A673 (cell line): Measurements from ENCODE around the gene MICAL1. TPM values are rescaled to one million over a fixed set of nuclear protein-coding genes. Genes with fewer than 3 reads are reported as not detected.

ENCODE experiments used
- BruUV-seq: library from RNA; stranded (reverse); fragments of 400-500 nt; replicated peaks from 2 replicates; lab custom pipeline; 2021; lab: Mats Ljungman, UMichigan
- CTCF ChIA-PET: fragments of 300-600 bp; sonication (Branson Sonifier 250); formaldehyde crosslinking; loops from one replicate; lab custom pipeline; 2022; ENCODE audit warnings: antibody characterized with exemption; lab: Charles Lee
- POLR2A ChIA-PET: fragments of 300-600 bp; sonication (Branson Sonifier 250); formaldehyde crosslinking; loops from one replicate; lab custom pipeline; 2022; ENCODE audit warnings: antibody characterized with exemption; ENCODE audit not compliant: low non-redundant PET; lab: Charles Lee
- DNase-seq: peaks from one replicate; pipeline ENCODE4 v3.0.0-alpha.2; 2015; ENCODE audit warnings: low spot score
- H3K27ac ChIP-seq: fragments of 200-600 bp; sonication (generic); 2 replicates; pipeline ENCODE4 v1.5.1; 2016; ENCODE audit warnings: mixed run types, low read depth, mild to moderate bottlenecking, mixed read lengths, antibody characterized with exemption, low read length; ENCODE audit not compliant: poor library complexity, severe bottlenecking
- H3K27me3 ChIP-seq: fragments of 200-600 bp; sonication (generic); replicated peaks from 2 replicates; pipeline ENCODE4 v1.6.1; 2017; ENCODE audit warnings: mixed run types, low read depth, mild to moderate bottlenecking, mixed read lengths, antibody characterized with exemption, low read length; ENCODE audit not compliant: insufficient read depth, poor library complexity
- H3K36me3 ChIP-seq: fragments of 200-600 bp; sonication (generic); 2 replicates; pipeline ENCODE4 v1.6.1; 2016; ENCODE audit warnings: mixed run types, mild to moderate bottlenecking, mixed read lengths, antibody characterized with exemption, low read length; ENCODE audit not compliant: insufficient read depth, poor library complexity, severe bottlenecking
- H3K4me1 ChIP-seq: fragments of 200-600 bp; sonication (generic); 2 replicates; pipeline ENCODE4 v1.6.1; 2017; ENCODE audit warnings: mixed run types, mild to moderate bottlenecking, mixed read lengths, antibody characterized with exemption, low read length; ENCODE audit not compliant: insufficient read depth, poor library complexity, severe bottlenecking
- H3K4me3 ChIP-seq: fragments of 200-600 bp; sonication (generic); 2 replicates; pipeline ENCODE4 v1.5.1; 2016; ENCODE audit warnings: low read depth, mixed run types, mild to moderate bottlenecking, mixed read lengths, low read length; ENCODE audit not compliant: poor library complexity, severe bottlenecking
- H3K9me3 ChIP-seq: fragments of 200-600 bp; sonication (generic); 2 replicates; pipeline ENCODE4 v1.6.1; 2016; ENCODE audit warnings: mixed run types, low read depth, mild to moderate bottlenecking, mixed read lengths, antibody characterized with exemption, low read length; ENCODE audit not compliant: poor library complexity, severe bottlenecking
- CTCF ChIP-seq: fragments of 300-800, 200-600 bp; sonication (generic); conservative IDR thresholded peaks from 2 replicates; pipeline ENCODE4 v1.5.1; 2017; ENCODE audit warnings: low read depth, mild to moderate bottlenecking, antibody characterized with exemption, low read length, moderate library complexity, mixed read lengths
- EZH2 ChIP-seq: fragments of 200-600 bp; sonication (generic); IDR thresholded peaks from 2 replicates; pipeline ENCODE4 v1.6.1; 2017; ENCODE audit warnings: borderline replicate concordance, low read depth, mild to moderate bottlenecking, mixed read lengths, antibody characterized with exemption, low read length; ENCODE audit not compliant: poor library complexity, severe bottlenecking
- intact Hi-C: fragments of 100-400 bp; cut with micrococcal nuclease; formaldehyde crosslinking; loops from one replicate; pipeline ENCODE4 v1.10.0; 2022; ENCODE audit not compliant: unreplicated experiment
- total RNA-seq: library from RNA; stranded (reverse); gene quantifications from 2 replicates; pipeline ENCODE4 v1.2.3, GENCODE V29; 2021

The MICAL1 gene
- total RNA-seq, 1 experiment from 2014 or later = 4.8 TPM

- CTCF ChIA-PET = no interaction called here
- no peaks in the 10 kb centered on the region for H3K4me1 ChIP-seq
- no peaks in the 10 kb centered on the region for H3K36me3 ChIP-seq
- H3K27ac ChIP-seq = peak overlapping the region; percentile 87
- peak; percentile 61 for DNase-seq
- intact Hi-C loops = loop anchor here (2.0 kb wide), 1 partner anchor 58 kb away; the partner anchor contains the start of gene CD164
- H3K9me3 ChIP-seq = no peaks in the 10 kb centered on the region
- POLR2A ChIA-PET = interaction anchor here (0.7 kb wide), 1 partner anchor 7 kb away, joined by 4 read pairs; no protein-coding TSS in a partner anchor
- H3K27me3 ChIP-seq = no peaks in the 10 kb centered on the region
- TSS peak; percentile 39 for BruUV-seq
- peak; percentile 34 for TF ChIP-seq CTCF
- no peak for TF ChIP-seq EZH2
- peak overlapping the region; percentile 90 for H3K4me3 ChIP-seq
Observed at GRCh38 chr6:109441069-109441816, 14.3 kb downstream of the MICAL1 start.

GRCh38 chr6:109440331-109441068, 15.1 kb downstream of the MICAL1 start, which contains the start of the genes PPIL6 and SMPD2:
Gene PPIL6 (minus strand): TSS chr6:109440628. CDS start chr6:109440590, 38 bp downstream.
Gene SMPD2 (plus strand): TSS chr6:109440724. CDS start chr6:109441122, 398 bp downstream.
- POLR2A ChIA-PET = interaction anchor here (0.7 kb wide), 1 partner anchor 8 kb away, joined by 4 read pairs; no protein-coding TSS in a partner anchor

More at GRCh38 chr6:109440331-109441068, 15.1 kb downstream of the MICAL1 start, which contains the start of the genes PPIL6 and SMPD2:
- TF ChIP-seq CTCF (no peak), EZH2 (no peak)
- no TSS peak for BruUV-seq
- H3K4me1 ChIP-seq = no peaks in the 10 kb centered on the region
- CTCF ChIA-PET = no interaction called here
- H3K27ac ChIP-seq = peak within 1 kb of the TSS; percentile 87
- no peaks in the 10 kb centered on the region for H3K9me3 ChIP-seq
- no peaks in the 10 kb centered on the region for H3K27me3 ChIP-seq
- peak; percentile 94 for DNase-seq
- H3K36me3 ChIP-seq = no peaks in the 10 kb centered on the region
- intact Hi-C loops = loop anchor here (2.0 kb wide), 1 partner anchor 58 kb away; the partner anchor contains the start of gene CD164
- H3K4me3 ChIP-seq = peak within 1 kb of the TSS; percentile 90
